ENCODE results near the gene AIF1L. TPM values are rescaled to one million over a fixed set of nuclear protein-coding genes. Genes with fewer than 3 reads are reported as not detected.

The AIF1L gene
- total and polyA plus RNA-seq, 2 experiments from 2014 or later = 4.2 to 6.0 TPM

GRCh38 chr9:131165523-131165922, 69.2 kb downstream of the AIF1L start:
- no peak for DNase-seq (ENCODE audit: low spot score)
- no peak overlapping the region for H3K4me2 ChIP-seq
- H3K9me2 ChIP-seq (replicated peaks; ENCODE audit: insufficient read depth) = no peaks in the 10 kb centered on the region
- no peaks in the 10 kb centered on the region for H3K36me3 ChIP-seq (replicated peaks; ENCODE audit: insufficient read depth, low read depth)
- H2AFZ ChIP-seq = no peak overlapping the region
- no peaks in the 10 kb centered on the region for H3K9me3 ChIP-seq (ENCODE audit: low read depth)
- no peak for TF ChIP-seq CTCF (IDR thresholded peaks at IDR 0.05; ENCODE audit: poor library complexity)
- no peak for TF ChIP-seq EZH2phosphoT487 (IDR thresholded peaks at IDR 0.05; ENCODE audit: low read depth, severe bottlenecking, unreplicated experiment)
- TF ChIP-seq EZH2 (IDR thresholded peaks at IDR 0.05; ENCODE audit: borderline replicate concordance) = no peak
- H3K27me3 ChIP-seq = no peaks in the 10 kb centered on the region
- no peaks in the 10 kb centered on the region for H4K20me1 ChIP-seq (ENCODE audit: insufficient read depth, poor library complexity, severe bottlenecking)
- H3K4me1 ChIP-seq (ENCODE audit: insufficient read depth) = no peaks in the 10 kb centered on the region
- no peak overlapping the region for H3K27ac ChIP-seq
- peaks cover 3% of the 10 kb centered on the region for H3K79me2 ChIP-seq
- H3K4me3 ChIP-seq = no peak overlapping the region

- H4K20me1 ChIP-seq (ENCODE audit: insufficient read depth, poor library complexity, severe bottlenecking) = no peaks in the 10 kb centered on the region
- no peaks in the 10 kb centered on the region for H3K9me2 ChIP-seq (replicated peaks; ENCODE audit: insufficient read depth)
- no peaks in the 10 kb centered on the region for H3K9me3 ChIP-seq (ENCODE audit: low read depth)
- H3K4me3 ChIP-seq = no peak overlapping the region
- whole genome bisulfite sequencing (ENCODE audit: low lambda C conversion rate, missing lambda C conversion rate) = 83% methylated on average over 6 of the region's 6 CpGs
- no peak overlapping the region for H3K27ac ChIP-seq
- H3K79me2 ChIP-seq = peaks cover 9% of the 10 kb centered on the region
- peak; percentile 20 for DNase-seq (ENCODE audit: low spot score)
- H3K4me2 ChIP-seq = no peak overlapping the region
- H3K4me1 ChIP-seq (ENCODE audit: insufficient read depth) = no peaks in the 10 kb centered on the region
- no peaks in the 10 kb centered on the region for H3K36me3 ChIP-seq (replicated peaks; ENCODE audit: insufficient read depth, low read depth)
- H2AFZ ChIP-seq = no peak overlapping the region
- no peaks in the 10 kb centered on the region for H3K27me3 ChIP-seq
- TF ChIP-seq CTCF (IDR thresholded peaks at IDR 0.05; ENCODE audit: poor library complexity) = no peak
- TF ChIP-seq EZH2 (IDR thresholded peaks at IDR 0.05; ENCODE audit: borderline replicate concordance) = no peak
- TF ChIP-seq EZH2phosphoT487 (IDR thresholded peaks at IDR 0.05; ENCODE audit: low read depth, severe bottlenecking, unreplicated experiment) = no peak
These were observed 70.9 kb downstream of the AIF1L start for GRCh38 chr9:131167146-131167692.

GRCh38 chr9:131167936-131168335, 71.6 kb downstream of the AIF1L start:
- Histone ChIP-seq H4K20me1 (ENCODE audit: insufficient read depth, poor library complexity, severe bottlenecking) (no peaks in the 10 kb centered on the region), H3K4me3 (no peak overlapping the region), H3K9me3 (ENCODE audit: low read depth) (no peaks in the 10 kb centered on the region), H3K9me2 (replicated peaks; ENCODE audit: insufficient read depth) (no peaks in the 10 kb centered on the region), H3K27me3 (no peaks in the 10 kb centered on the region), H2AFZ (no peak overlapping the region), H3K36me3 (replicated peaks; ENCODE audit: insufficient read depth, low read depth) (no peaks in the 10 kb centered on the region), H3K4me1 (ENCODE audit: insufficient read depth) (no peaks in the 10 kb centered on the region), H3K4me2 (no peak overlapping the region), H3K79me2 (peaks cover 11% of the 10 kb centered on the region), H3K27ac (no peak overlapping the region)
- no peak for DNase-seq (ENCODE audit: low spot score)
- WGBS (ENCODE audit: low lambda C conversion rate, missing lambda C conversion rate) = 94% methylated on average over 4 of the region's 4 CpGs
- TF ChIP-seq EZH2 (IDR thresholded peaks at IDR 0.05; ENCODE audit: borderline replicate concordance) (no peak), EZH2phosphoT487 (IDR thresholded peaks at IDR 0.05; ENCODE audit: low read depth, severe bottlenecking, unreplicated experiment) (no peak), CTCF (IDR thresholded peaks at IDR 0.05; ENCODE audit: poor library complexity) (no peak)
